DND-41 (cell line): ENCODE results near the gene ALDH1A3.

Source experiments
- EZH2 ChIP-seq: IDR thresholded peaks from 3 replicates; pipeline ENCODE4 v1.6.1; 2012; ENCODE audit warnings: borderline replicate concordance, low read depth, mild to moderate bottlenecking, moderate library complexity, low read length, inconsistent platforms; ENCODE audit not compliant: severe bottlenecking
- TF ChIP-seq, protein P1 (sequence below): IDR thresholded peaks from 2 replicates; pipeline ENCODE4 v1.5.1; 2012; ENCODE audit warnings: borderline replicate concordance, low read length, moderate library complexity, mild to moderate bottlenecking; ENCODE audit not compliant: poor library complexity, severe bottlenecking; ENCODE audit errors: extremely low read depth

DNA sequence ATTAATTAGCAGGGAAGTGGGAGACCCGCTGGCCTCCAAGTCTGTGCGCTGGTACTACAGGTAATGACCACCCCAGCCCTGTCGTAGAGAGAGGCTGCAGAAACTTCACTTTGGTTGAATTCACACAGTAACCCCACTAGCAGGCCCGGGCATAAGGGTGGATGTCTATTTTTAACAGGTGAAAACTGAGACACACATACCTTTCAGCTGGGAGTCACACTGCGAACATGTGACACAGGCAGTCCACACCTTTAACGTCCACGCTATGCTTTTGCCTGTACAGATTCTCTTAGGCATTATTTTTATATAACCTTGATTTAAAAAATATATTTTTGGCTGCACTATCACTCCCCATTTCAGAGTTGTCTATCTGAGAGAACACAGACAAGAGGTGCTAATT lies 43.4 kb downstream of the ALDH1A3 start:
- TF ChIP-seq, protein P1, sequence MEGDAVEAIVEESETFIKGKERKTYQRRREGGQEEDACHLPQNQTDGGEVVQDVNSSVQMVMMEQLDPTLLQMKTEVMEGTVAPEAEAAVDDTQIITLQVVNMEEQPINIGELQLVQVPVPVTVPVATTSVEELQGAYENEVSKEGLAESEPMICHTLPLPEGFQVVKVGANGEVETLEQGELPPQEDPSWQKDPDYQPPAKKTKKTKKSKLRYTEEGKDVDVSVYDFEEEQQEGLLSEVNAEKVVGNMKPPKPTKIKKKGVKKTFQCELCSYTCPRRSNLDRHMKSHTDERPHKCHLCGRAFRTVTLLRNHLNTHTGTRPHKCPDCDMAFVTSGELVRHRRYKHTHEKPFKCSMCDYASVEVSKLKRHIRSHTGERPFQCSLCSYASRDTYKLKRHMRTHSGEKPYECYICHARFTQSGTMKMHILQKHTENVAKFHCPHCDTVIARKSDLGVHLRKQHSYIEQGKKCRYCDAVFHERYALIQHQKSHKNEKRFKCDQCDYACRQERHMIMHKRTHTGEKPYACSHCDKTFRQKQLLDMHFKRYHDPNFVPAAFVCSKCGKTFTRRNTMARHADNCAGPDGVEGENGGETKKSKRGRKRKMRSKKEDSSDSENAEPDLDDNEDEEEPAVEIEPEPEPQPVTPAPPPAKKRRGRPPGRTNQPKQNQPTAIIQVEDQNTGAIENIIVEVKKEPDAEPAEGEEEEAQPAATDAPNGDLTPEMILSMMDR = no peak
- TF ChIP-seq EZH2 = no peak
